Skin of body (tissue), 2 donors: Measurements from ENCODE around the gene BIRC6. TPM values are rescaled to one million over a fixed set of nuclear protein-coding genes. Genes with fewer than 3 reads are reported as not detected.

Source experiments
- small RNA-seq: library from RNA; depleted of rRNA; stranded (forward); fragments of <200 nt; gene quantifications from one replicate; pipeline ENCODE3, GENCODE V24; 2014; ENCODE audit warnings: low replicate concordance
- total RNA-seq: library from RNA; depleted of rRNA; stranded (reverse); fragments of >200 nt; gene quantifications from one replicate; pipeline ENCODE4 v1.2.3, GENCODE V29; 2014

The BIRC6 gene
- total RNA-seq, 1 donor from 2014 or later: 191 TPM

Small RNAs within 50 kb of the gene (small RNA-seq; reads per million reads assigned to genes)
- gene MIR4765: not detected
- gene MIR558: not detected

Other genes starting within 250 kb of the BIRC6 start
- 22.7 TPM for gene SLC30A6, start 191.2 kb upstream of the BIRC6 start, total RNA-seq
- 2.3 TPM for gene NLRC4, start 92.1 kb upstream of the BIRC6 start, total RNA-seq
- 22.1 TPM for gene YIPF4, start 79.1 kb upstream of the BIRC6 start, total RNA-seq